NB4 (cell line): ENCODE results near the gene STX19.
"Not testable (repeated sequence)": the region's sequence is repeated elsewhere in the genome, so short reads cannot be mapped to it uniquely, and the experiment has no call there.

Experiments used
- DNase-seq: peaks from one replicate; pipeline ENCODE4 v3.0.0; 2010; ENCODE audit warnings: low read depth
- H3K4me3 ChIP-seq: one replicate; pipeline ENCODE4 v1.5.1; 2011; ENCODE audit warnings: mild to moderate bottlenecking, low read depth, low read length, moderate library complexity
- CTCF ChIP-seq: IDR thresholded peaks from one replicate; pipeline ENCODE4 v1.5.1; 2012; ENCODE audit warnings: low read depth, low read length
- MAX ChIP-seq: IDR thresholded peaks from 2 replicates; pipeline ENCODE4 v1.6.1; 2011; ENCODE audit warnings: low read depth, low read length
- MYC ChIP-seq: IDR thresholded peaks from 2 replicates; pipeline ENCODE4 v1.6.1; 2011; ENCODE audit warnings: low read depth, low read length
- POLR2A ChIP-seq: IDR thresholded peaks from 2 replicates; pipeline ENCODE4 v1.6.1; 2011; ENCODE audit warnings: mild to moderate bottlenecking; ENCODE audit not compliant: insufficient read length; ENCODE audit errors: extremely low read depth

The STX19 gene

GRCh38 chr3:93969997-93970396 lies 58.4 kb downstream of the STX19 start:
- H3K4me3 ChIP-seq: no peak overlapping the region
- no peak for TF ChIP-seq MYC
- TF ChIP-seq MAX: no peak
- no peak for DNase-seq

GRCh38 chr3:93969443-93969842 lies 59.0 kb downstream of the STX19 start:
- no peak overlapping the region for H3K4me3 ChIP-seq
- TF ChIP-seq MYC (no peak), MAX (no peak), CTCF (no peak), POLR2A (no peak)
- DNase-seq: no peak

- not testable (repeated sequence) for DNase-seq, H3K4me3 ChIP-seq
These were observed 63.3 kb downstream of the STX19 start for GRCh38 chr3:93965106-93965505.
